SK-MEL-5 (cell line): ENCODE data around the gene ZRANB1. TPM values are rescaled to one million over a fixed set of nuclear protein-coding genes. Genes with fewer than 3 reads are reported as not detected.

Experiments
- DNase-seq: peaks from one replicate; pipeline ENCODE4 v3.0.0-alpha.2; 2016; ENCODE audit warnings: low read depth, low spot score
- in situ Hi-C: cut with HindIII; loops from 2 replicates; pipeline ENCODE4 v1.10.0; 2016; ENCODE audit warnings: low sequenced_read_pairs, high pct_unique_total_duplicates, low pct_unique_long_range_greater_than_20kb
- total RNA-seq: library from RNA; depleted of rRNA; stranded (reverse); fragments of >200 nt; shearing (Covaris generic); gene quantifications from 2 replicates; pipeline ENCODE4 v1.2.3, GENCODE V29; 2014

The ZRANB1 gene
- total RNA-seq, 1 experiment from 2014 or later: 13.2 TPM

GRCh38 chr10:124917428-124918190 lies 24.3 kb upstream of the ZRANB1 start:
- peak; percentile 37 for DNase-seq
- in situ Hi-C loops: no loop called here

GRCh38 chr10:124918191-124918830 lies 23.6 kb upstream of the ZRANB1 start:
- in situ Hi-C loops: no loop called here
- no peak for DNase-seq

GRCh38 chr10:124918906-124919305 lies 23.0 kb upstream of the ZRANB1 start:
- DNase-seq: no peak
- in situ Hi-C loops: no loop called here

GRCh38 chr10:124921261-124921660 lies 20.7 kb upstream of the ZRANB1 start:
- DNase-seq: no peak

GRCh38 chr10:124923684-124924083 lies 18.2 kb upstream of the ZRANB1 start:
- in situ Hi-C loops: no loop called here
- no peak for DNase-seq

More at GRCh38 chr10:124921261-124921660, 20.7 kb upstream of the ZRANB1 start:
- in situ Hi-C loops: no loop called here

- in situ Hi-C loops: no loop called here
- no peak for DNase-seq
Measured at GRCh38 chr10:124926548-124926947, 15.4 kb upstream of the ZRANB1 start.

- in situ Hi-C loops: no loop called here
Measured at GRCh38 chr10:124928087-124928486, 13.8 kb upstream of the ZRANB1 start.

GRCh38 chr10:124928545-124928944 lies 13.4 kb upstream of the ZRANB1 start:
- DNase-seq: no peak
- in situ Hi-C loops: no loop called here

More at GRCh38 chr10:124928087-124928486, 13.8 kb upstream of the ZRANB1 start:
- no peak for DNase-seq

- in situ Hi-C loops: no loop called here
- no peak for DNase-seq
Measured at GRCh38 chr10:124935946-124936345, 6.0 kb upstream of the ZRANB1 start.

GRCh38 chr10:124936813-124937212 lies 5.1 kb upstream of the ZRANB1 start:
- in situ Hi-C loops: no loop called here
- DNase-seq: no peak

GRCh38 chr10:124939290-124939689 lies 2.6 kb upstream of the ZRANB1 start:
- in situ Hi-C loops: no loop called here
- DNase-seq: no peak

- in situ Hi-C loops: no loop called here
- no peak for DNase-seq
Measured at GRCh38 chr10:124942317-124943169, 620 bp downstream of the ZRANB1 start.

GRCh38 chr10:124943301-124944092 lies 1.6 kb downstream of the ZRANB1 start:
- in situ Hi-C loops: no loop called here
- peak; percentile 46 for DNase-seq

- DNase-seq: no peak
- in situ Hi-C loops: no loop called here
Measured at GRCh38 chr10:124944982-124945381, 3.1 kb downstream of the ZRANB1 start.

- no peak for DNase-seq
- in situ Hi-C loops: no loop called here
Measured at GRCh38 chr10:124946945-124947344, 5.0 kb downstream of the ZRANB1 start.

- DNase-seq: no peak
- in situ Hi-C loops: no loop called here
Measured at GRCh38 chr10:124949543-124949942, 7.6 kb downstream of the ZRANB1 start.

GRCh38 chr10:124952123-124952522 lies 10.2 kb downstream of the ZRANB1 start:
- DNase-seq: no peak
- in situ Hi-C loops: no loop called here

- no peak for DNase-seq
- in situ Hi-C loops: no loop called here
Measured at GRCh38 chr10:124953421-124953820, 11.5 kb downstream of the ZRANB1 start.
